Left hindlimb (tissue), 1 donor: Measurements from ENCODE around the gene RIMS1.

Experiments used
- DNase-seq: peaks from one replicate; pipeline ENCODE4 v3.0.0-alpha.2; 2018

The RIMS1 gene

DNA sequence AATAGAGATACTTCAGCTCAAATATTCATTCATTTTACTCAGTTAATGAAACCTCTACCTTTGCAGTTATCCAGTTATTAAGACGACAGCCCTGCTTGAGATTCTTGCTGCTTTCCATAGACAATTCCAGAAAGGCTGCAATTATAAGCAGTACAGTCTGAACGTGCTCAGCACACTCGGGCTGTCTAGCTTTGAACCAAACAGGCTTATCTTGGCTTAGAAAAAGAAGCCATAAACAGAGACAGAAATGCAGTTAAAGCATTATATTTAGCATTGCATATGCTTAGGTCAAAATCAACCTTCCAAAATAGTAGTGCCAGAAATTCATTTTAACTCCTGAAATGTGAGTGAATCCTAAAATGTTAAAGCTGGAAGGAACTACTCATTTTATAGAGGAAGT, 531.4 kb downstream of the RIMS1 start:
- no peak for DNase-seq

DNA sequence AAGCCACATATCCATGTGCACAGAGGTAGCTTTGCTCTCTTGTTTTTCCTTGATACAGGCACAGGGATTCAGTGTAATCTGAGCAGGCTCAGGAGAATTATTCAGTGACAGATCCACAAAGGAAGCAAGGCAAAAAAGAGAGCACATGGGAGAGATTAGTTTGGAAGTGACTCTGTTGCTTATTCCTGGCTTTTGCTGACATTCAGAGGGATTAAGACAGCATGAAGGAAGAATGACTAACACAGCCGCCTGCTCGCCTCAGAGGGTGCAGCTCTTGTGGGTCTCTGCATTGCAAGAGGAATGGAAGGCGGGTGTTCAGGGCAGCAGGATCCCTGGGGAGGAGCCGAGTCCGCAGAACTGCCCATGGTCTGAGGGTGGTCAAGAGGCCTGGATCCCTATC, 532.1 kb downstream of the RIMS1 start:
- DNase-seq: no peak

DNA sequence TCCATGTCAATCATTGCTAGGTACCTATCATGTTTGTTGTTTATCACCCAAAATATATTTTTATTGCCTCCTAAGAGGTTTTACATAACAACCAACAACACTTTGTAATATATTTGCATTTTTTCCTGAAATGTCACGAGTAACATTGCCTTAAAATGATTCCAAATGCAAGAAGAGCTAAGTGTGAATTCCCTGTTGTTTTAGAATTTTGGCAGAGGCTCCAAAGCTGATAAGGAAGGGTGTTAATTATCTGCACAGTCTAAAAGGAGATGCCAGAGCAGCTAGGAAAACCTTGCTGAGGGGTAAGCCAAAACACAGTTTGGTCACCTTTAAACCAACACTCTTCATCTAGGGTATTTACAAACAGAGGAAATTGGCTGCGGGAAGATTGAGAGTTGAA, 533.6 kb downstream of the RIMS1 start:
- DNase-seq: no peak

DNA sequence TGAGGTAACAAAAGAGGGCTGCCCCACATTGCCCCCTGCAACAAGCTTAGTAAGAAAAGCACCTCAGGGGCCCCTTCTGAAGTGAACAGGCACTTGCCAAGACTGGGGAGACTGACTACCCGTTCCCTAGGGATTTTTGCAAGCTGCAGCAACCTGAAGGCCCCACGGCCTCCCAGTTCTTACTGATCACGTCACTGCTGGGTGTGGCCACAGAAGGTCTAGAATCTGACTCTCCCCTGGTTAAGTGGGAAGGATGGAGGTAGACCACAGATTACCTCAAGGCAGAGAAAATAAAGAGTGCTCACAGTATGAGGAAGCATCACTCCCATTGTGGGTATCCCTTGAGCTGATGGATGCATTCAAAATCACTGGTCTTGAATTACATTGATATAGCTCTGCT, 534.1 kb downstream of the RIMS1 start:
- DNase-seq: no peak

DNA sequence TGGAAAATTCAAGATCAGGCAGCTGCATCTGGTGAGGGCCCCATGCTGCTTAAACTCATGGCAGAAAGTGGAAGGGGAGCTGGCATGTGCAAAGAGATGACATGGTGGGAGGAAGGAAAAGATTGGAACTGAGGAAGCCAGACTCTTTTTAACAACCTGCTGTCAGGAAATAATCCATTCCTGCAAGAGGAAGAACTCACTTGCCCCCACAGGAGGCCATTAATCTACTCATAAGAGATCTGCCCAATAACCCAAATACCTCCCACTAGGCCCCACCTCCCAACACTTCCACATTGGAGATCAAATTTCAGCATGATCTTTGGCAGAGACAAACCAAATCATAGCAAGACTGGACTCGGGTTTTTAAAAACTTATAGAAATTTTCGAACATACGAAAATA, 535.0 kb downstream of the RIMS1 start:
- no peak for DNase-seq

DNA sequence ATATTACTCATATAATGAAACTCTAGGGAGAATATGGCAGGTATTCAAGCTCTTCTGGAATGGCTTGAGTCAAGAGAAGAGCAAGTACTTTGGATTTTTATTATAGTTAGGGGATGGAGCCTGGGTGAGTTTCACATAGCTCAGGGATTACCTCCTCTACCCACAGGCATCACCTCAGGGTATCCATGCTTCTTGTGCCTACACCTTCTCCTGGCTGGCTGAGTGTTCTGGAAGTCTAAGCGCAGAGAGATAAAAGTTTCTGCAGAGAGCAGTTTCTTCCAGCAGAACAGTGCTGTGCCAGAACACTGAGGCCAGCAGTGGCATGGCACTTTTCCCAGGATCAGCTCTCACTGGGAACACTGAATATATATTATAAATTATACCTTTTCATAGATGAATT, 535.8 kb downstream of the RIMS1 start:
- no peak for DNase-seq

DNA sequence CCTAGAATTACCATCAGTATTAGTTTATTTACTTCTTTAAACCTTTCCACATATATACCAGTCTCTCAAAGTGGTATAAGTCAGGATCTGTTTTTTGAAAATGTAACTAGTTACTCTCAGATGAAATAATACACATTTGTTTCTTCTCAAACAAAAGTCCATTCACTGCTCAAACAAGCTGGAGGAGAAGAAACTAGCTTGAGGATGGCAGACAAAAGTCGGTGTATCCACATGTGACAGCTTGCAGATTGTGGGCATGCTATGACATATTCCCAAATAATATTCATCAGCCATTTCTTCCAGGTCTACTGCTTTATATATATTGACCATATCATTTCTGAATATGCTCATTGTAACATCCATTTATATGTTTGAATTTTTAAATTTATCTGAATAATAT, 538.1 kb downstream of the RIMS1 start:
- no peak for DNase-seq

DNA sequence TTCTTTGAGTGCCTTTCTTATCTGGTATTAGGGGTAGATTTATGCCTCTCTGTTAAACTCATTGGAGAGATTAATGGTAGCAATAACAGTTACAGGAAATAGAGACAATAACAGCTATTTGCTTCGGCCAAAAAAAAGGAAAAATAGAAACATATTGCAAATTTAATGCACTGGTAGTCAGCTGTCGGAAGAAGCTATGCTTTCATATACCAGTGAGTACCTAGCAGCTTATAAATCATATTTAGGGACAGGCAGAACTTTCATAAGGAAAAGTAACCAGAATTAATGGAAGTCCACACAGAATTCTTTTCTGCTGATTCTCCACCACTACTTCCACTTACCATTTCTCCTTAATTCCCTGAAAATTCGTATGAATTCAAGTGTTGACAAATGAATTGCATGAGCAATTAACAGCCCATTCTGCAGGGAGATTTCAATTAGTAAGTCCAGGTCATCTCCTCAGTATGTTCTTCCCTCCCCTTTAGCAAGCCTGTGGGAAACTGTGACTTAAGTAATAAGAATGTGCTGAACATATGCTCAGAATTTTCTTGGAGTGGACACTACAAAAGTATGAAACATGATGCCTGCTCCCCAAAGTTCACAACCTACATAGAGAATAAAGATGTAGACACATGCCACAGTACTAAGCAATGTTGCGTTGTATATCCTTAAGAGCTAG, 538.8 kb downstream of the RIMS1 start:
- DNase-seq: no peak

DNA sequence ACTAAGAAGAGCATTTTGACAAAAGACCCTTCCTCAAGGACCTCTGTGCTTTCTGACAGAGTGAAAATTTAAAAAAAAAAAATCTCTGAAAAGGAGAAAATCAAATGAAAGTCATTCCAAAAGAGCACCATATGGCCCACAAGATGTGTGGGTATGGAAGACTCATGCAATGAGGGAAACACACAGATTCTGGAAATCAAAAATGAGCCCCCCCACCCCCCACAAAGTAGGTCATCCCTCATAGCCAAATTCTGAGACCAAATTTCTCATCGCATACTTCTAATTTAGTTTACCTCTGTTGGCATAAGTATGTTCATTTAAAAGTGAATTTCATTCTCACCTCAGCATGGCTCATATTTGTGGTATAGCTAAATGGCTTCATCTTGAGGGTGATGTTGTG, 554.3 kb downstream of the RIMS1 start:
- DNase-seq: no peak

DNA sequence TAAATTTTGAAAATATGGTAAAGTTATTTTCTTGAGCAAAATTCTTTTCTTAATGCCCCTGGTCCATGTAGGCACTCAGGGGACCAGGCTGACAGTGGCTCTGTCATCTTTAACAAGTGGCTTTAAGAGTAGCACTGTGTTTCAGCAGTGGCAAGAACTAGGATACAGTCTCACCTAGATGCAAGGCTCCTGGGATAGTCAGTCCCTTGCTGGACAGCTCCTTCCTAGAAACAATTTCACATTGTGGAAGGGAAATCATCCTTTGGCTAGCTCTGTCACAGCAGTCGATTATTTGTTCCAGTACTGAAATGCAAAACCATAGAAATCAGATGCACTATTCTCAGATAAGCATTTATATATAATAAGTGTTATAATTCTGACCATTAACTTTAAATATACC, 560.1 kb downstream of the RIMS1 start:
- DNase-seq: no peak
